GM21786 (cell line): Measurements from ENCODE around the gene RESP18.
"Not testable (repeated sequence)": the region's sequence is repeated elsewhere in the genome, so short reads cannot be mapped to it uniquely, and the experiment has no call there.

Experiments used
- ATAC-seq: cut with Tn5 transposase; IDR thresholded peaks from one replicate; pipeline ENCODE4 v1.9.1; 2021; ENCODE audit not compliant: unreplicated experiment

RESP18 gene

GRCh38 chr2:219292616-219293015 is 39.9 kb downstream of the RESP18 start:
- no peak for ATAC-seq

- no peak for ATAC-seq
These were observed 40.5 kb downstream of the RESP18 start for GRCh38 chr2:219291910-219292490.

GRCh38 chr2:219291394-219291793 is 41.1 kb downstream of the RESP18 start:
- no peak for ATAC-seq

GRCh38 chr2:219290381-219291171 is 42.0 kb downstream of the RESP18 start:
- ATAC-seq, result no peak

GRCh38 chr2:219289537-219290361 is 42.8 kb downstream of the RESP18 start:
- ATAC-seq, result no peak

GRCh38 chr2:219289195-219289536 is 43.4 kb downstream of the RESP18 start:
- no peak for ATAC-seq

- no peak for ATAC-seq
These were observed 44.8 kb downstream of the RESP18 start for GRCh38 chr2:219287580-219288265.

GRCh38 chr2:219287116-219287440 is 45.5 kb downstream of the RESP18 start:
- ATAC-seq, result not testable (repeated sequence)

GRCh38 chr2:219286436-219287115 is 46.0 kb downstream of the RESP18 start:
- ATAC-seq, result no peak

- no peak for ATAC-seq
These were observed 46.6 kb downstream of the RESP18 start for GRCh38 chr2:219285894-219286425.

GRCh38 chr2:219285373-219285735 is 47.2 kb downstream of the RESP18 start:
- no peak for ATAC-seq

- ATAC-seq, result no peak
These were observed 47.8 kb downstream of the RESP18 start for GRCh38 chr2:219284501-219285372.

- ATAC-seq, result no peak
These were observed 49.5 kb downstream of the RESP18 start for GRCh38 chr2:219282943-219283581.

GRCh38 chr2:219282375-219282774 is 50.2 kb downstream of the RESP18 start:
- ATAC-seq, result no peak

- no peak for ATAC-seq
These were observed 51.0 kb downstream of the RESP18 start for GRCh38 chr2:219281588-219281987.

- ATAC-seq, result no peak
These were observed 51.9 kb downstream of the RESP18 start for GRCh38 chr2:219280651-219281050.

- no peak for ATAC-seq
These were observed 52.5 kb downstream of the RESP18 start for GRCh38 chr2:219279916-219280516.

GRCh38 chr2:219279151-219279915 is 53.2 kb downstream of the RESP18 start, which contains the start of gene DNAJB2:
Gene DNAJB2, plus strand, starts transcription at chr2:219279366. Its CDS starts 468 bp downstream, at chr2:219279834.
- ATAC-seq, result peak; percentile 86
